SKM-1 (cell line): ENCODE measurements around the gene FALEC.
"Not testable (repeated sequence)": the region's sequence is repeated elsewhere in the genome, so short reads cannot be mapped to it uniquely, and the experiment has no call there.

Source experiments
- DNase-seq: peaks from one replicate; lab custom pipeline; 2025; ENCODE audit not compliant: unreplicated experiment; lab: John Stamatoyannopoulos, UW

Gene FALEC

GRCh38 chr1:150573648-150574071, 58.1 kb downstream of the FALEC start:
- DNase-seq, result not testable (repeated sequence)

- DNase-seq, result no peak
Measured at GRCh38 chr1:150574260-150575071, 58.9 kb downstream of the FALEC start.

- no peak for DNase-seq
Measured at GRCh38 chr1:150575072-150575489, 59.5 kb downstream of the FALEC start.

- DNase-seq, result no peak
Measured at GRCh38 chr1:150575518-150576366, 60.2 kb downstream of the FALEC start.

- DNase-seq, result no peak
Measured at GRCh38 chr1:150576367-150576711, 60.8 kb downstream of the FALEC start.

GRCh38 chr1:150576794-150577556, 61.4 kb downstream of the FALEC start:
- no peak for DNase-seq

- DNase-seq, result no peak
Measured at GRCh38 chr1:150577557-150578271, 62.2 kb downstream of the FALEC start.

GRCh38 chr1:150578272-150579109, 62.9 kb downstream of the FALEC start:
- DNase-seq, result no peak

- peak; percentile 98 for DNase-seq
Measured at GRCh38 chr1:150579110-150579944, 63.8 kb downstream of the FALEC start, which contains the start of gene MCL1. MCL1 (minus strand) TSS chr1:150579610; CDS start chr1:150579530, 80 bp downstream.

GRCh38 chr1:150579945-150580642, 64.5 kb downstream of the FALEC start:
- no peak for DNase-seq

- not testable (repeated sequence) for DNase-seq
Measured at GRCh38 chr1:150580966-150581365, 65.4 kb downstream of the FALEC start.

- not testable (repeated sequence) for DNase-seq
Measured at GRCh38 chr1:150581437-150581836, 65.9 kb downstream of the FALEC start.

GRCh38 chr1:150581962-150582361, 66.4 kb downstream of the FALEC start:
- DNase-seq, result not testable (repeated sequence)

GRCh38 chr1:150582371-150582770, 66.8 kb downstream of the FALEC start:
- no peak for DNase-seq
